NCI-H446 treated with DMSO at 0.1 percent for 48 hours (cell line): ENCODE results near the gene NWD2.
"Not testable (repeated sequence)": the region's sequence is repeated elsewhere in the genome, so short reads cannot be mapped to it uniquely, and the experiment has no call there.

Source experiments
- DNase-seq: peaks from one replicate; lab custom pipeline; 2025; lab: John Stamatoyannopoulos, UW

Gene NWD2

GRCh38 chr4:37495353-37495752 lies 250.8 kb downstream of the NWD2 start:
- not testable (repeated sequence) for DNase-seq
